Left forelimb (tissue), 1 donor: ENCODE results near the gene USP3.

Source experiments
- DNase-seq: peaks from one replicate; pipeline ENCODE4 v3.0.0-alpha.2; 2018; ENCODE audit warnings: low spot score

The USP3 gene

GRCh38 chr15:63497642-63498467 is 6.5 kb upstream of the USP3 start:
- no peak for DNase-seq

DNA sequence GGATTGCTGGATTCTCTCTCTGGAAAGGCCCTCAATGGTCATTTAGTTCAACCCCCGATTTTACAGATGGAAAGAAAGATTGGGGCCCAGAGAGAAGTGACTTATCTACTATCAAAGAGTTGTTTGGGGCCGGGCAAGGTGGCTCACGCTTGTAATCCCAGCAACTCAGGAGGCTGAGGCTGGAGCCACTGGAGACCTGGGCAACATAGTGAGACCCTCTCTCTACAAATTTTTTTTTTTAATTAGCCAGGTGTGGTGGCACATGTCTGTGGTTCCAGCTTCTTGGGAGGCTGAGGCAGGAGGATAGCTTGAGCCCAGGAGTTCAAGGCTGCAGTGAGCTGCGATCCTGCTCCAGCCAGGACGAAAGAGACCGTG is 5.2 kb upstream of the USP3 start:
- no peak for DNase-seq

DNA sequence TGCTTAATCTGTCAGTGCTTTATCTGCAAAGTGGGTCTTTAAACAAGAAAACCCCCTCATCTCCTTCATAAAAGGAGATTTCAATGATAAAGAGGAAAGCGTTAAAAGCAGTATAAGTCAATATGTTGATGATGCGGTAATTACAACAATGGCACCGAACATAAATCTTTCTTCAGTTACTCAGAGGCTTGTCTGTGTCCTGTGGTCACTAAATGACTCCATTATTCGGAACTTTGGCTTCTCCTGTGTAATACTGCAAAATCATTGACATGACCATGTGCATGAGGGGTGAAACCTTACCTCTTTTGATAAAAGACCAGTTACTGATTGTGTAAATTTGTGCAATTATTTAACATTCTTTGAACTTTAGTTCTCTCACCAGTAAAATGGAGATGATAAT is 4.8 kb upstream of the USP3 start:
- no peak for DNase-seq

- no peak for DNase-seq
These were observed 3.8 kb upstream of the USP3 start for GRCh38 chr15:63500265-63501250.

GRCh38 chr15:63501256-63502089 is 2.9 kb upstream of the USP3 start:
- DNase-seq, result peak; percentile 82

DNA sequence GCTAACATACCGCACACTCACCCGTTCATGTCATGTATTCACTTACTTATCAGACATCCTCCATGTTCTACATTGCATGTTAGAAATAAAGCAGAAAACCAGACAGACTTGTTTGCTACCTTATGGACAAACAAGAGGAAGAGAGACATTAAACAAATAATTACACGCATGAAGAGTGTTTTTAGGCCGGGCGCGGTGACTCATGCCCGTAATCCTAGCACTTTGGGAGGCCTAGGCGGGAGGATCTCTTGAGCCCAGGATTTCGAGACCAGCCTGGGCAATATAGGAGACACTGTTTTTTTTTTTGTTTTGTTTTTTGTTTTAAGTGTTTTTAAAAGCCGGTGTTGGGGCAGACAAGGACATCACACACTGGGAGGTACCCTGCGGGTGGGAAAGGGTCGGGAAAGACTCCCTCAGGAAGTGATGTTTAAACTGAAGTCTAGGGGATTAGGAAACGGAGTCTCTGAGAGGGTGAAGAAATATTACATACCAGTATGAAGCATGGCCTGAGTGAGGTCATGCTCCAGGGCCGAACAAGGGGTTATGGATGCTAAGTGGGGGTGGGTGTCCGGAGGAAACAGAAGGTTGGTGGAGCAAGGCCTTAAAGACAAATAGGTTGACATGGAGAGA is 2.1 kb upstream of the USP3 start:
- DNase-seq, result no peak

- DNase-seq, result peak; percentile 75
These were observed 1.3 kb upstream of the USP3 start for GRCh38 chr15:63502843-63503738.

DNA sequence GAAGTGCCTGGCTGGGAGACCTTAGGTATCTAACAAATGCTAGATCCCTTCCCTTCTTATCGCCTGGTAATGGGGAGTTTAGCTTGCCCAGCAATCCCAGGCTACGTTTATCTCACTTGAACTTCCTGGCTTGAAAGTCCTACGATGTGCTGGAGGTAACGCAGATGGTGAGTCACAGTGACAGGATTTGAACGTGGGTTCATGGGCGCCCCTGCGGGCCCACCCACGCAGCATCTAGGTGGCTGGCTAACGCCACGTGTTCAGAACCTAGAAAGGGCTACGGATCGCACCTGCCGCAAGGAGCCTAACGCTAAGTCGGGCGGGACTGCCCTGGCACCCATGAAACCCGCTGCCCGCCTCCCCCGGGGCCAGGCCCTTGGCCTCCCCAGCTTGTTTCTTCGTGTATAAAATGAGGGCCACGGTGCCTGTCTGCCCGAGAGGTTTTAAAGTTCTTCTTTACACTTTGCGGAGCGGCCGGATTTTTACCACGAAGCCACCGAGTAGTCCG is 600 bp upstream of the USP3 start:
- no peak for DNase-seq

DNA sequence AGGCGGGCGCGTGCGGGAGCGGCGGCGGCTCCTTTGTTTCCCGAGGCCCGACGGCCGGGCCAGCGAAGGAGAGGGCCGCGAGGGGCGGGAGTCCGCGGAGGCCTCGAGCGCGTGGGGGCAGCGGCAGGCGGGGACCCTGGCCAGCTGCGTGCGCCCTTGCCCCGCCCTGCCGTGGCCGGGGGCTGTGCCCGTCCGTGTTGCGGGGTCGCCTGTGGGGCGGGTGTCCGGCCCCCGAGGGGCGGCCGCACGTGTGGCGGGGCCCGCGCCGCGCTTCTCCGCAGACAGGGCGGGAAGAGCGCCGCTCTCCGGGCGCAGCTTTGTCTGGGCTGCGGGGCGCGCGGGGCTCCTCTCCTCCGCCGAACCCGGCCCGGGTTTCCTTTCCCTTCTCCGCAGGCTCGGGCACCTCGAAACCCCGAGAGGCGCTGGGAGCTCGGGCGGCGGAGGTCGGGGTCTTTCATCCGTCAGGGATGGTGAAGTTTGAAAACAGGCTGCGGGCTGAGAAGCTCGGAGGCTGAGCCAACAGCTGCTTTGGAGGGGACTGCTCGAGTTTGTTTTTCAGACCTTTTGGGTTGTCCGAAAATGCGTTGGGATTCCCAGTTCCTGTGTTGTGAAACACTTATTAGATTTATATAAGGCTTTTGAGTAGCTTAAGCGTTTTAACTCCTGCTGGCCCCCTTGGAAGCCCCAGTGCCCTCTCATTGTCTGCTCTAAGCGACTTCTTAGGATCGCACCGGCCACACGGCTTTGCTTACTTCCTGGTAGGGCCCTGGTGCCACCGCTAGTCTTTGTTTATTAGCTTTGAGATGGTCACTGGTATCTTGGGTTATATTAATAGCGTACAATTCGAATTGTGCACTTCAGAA is 817 bp downstream of the USP3 start:
- DNase-seq, result peak; percentile 74

- no peak for DNase-seq
These were observed 1.4 kb downstream of the USP3 start for GRCh38 chr15:63505842-63506222.

GRCh38 chr15:63506537-63507035 is 2.2 kb downstream of the USP3 start:
- no peak for DNase-seq

- no peak for DNase-seq
These were observed 3.8 kb downstream of the USP3 start for GRCh38 chr15:63507878-63508818.

- no peak for DNase-seq
These were observed 4.9 kb downstream of the USP3 start for GRCh38 chr15:63509056-63509954.

- DNase-seq, result no peak
These were observed 5.9 kb downstream of the USP3 start for GRCh38 chr15:63509955-63510940.

DNA sequence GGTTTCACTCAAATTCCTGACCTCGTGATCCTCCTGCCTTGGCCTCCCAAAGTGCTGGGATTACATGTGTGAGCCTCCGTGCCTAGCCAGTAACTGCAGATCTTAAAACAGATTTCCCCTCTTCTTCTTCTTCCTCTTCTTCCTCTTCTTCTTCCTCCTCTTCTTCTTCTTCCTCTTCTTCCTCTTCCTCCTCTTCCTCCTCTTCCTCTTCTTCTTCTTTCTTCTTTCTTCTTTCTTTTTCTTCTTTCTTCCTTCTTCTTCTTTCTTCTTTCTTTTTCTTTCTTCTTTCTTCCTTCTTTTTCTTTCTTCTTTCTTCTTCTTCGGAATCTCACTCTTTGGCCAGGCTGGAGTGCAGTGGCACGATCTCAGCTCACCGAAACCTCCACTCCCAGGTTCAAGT is 7.8 kb downstream of the USP3 start:
- no peak for DNase-seq

DNA sequence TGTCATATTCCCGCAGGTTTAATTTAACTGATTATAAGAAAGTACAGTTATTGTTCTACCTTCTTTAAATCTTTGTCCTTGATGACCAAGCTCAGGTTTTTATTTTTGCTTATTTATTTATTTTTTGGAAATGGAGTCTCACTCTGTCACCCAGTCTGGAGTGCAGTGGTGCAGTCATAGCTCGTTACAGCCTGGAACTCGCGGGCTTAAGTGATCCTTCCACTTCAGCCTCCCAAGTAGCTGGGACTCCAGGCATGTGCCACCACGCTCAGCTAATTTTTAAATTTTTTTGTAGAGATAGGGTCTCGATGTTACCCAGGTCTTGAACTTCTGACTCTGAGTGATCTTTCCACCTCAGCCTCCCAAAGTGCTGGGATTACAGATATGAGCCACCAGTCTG is 8.9 kb downstream of the USP3 start:
- no peak for DNase-seq
